Natural killer cell treated with Interleukin-12 subunit alpha and Interleukin-12 subunit beta and Interleukin-15 and Interleukin-18, amount 100 ng/mL, for 72 hours (primary cell): Measurements from ENCODE around the gene HINFP. TPM values are rescaled to one million over a fixed set of nuclear protein-coding genes. Genes with fewer than 3 reads are reported as not detected.
"Not testable (repeated sequence)": the region's sequence is repeated elsewhere in the genome, so short reads cannot be mapped to it uniquely, and the experiment has no call there.

ENCODE experiments used
- ATAC-seq, 2 donors: fragments of 150-1000 bp; cut with Tn5 transposase in 1 of 2; sonication (Bioruptor Pico), chemical (Tn5 transposase) in 1 of 2; 2 replicates each; pipeline ENCODE4 v1.10.0; 2021
- DNase-seq: peaks from one replicate; pipeline ENCODE4 v3.0.0; 2022; ENCODE audit warnings: low spot score
- H3K27ac Mint-ChIP-seq, 2 donors: 1 replicate in 1 of 2; 2 replicates in 1 of 2; pipeline ENCODE4 v1.8.0; 2022; ENCODE audit warnings: mixed read lengths in 2 of 2, mild to moderate bottlenecking in 1 of 2, moderate library complexity in 1 of 2
- H3K27me3 Mint-ChIP-seq, 2 donors: 1 replicate in 1 of 2; 2 replicates in 1 of 2; pipeline ENCODE4 v1.8.0; 2022; ENCODE audit warnings: mixed read lengths in 2 of 2
- H3K36me3 Mint-ChIP-seq: one replicate; pipeline ENCODE4 v1.8.0; 2022; ENCODE audit warnings: mixed read lengths
- H3K4me1 Mint-ChIP-seq, 2 donors: 1 replicate in 1 of 2; 2 replicates in 1 of 2; pipeline ENCODE4 v1.8.0; 2022; ENCODE audit warnings: low read depth in 2 of 2, mixed read lengths in 2 of 2, mild to moderate bottlenecking in 1 of 2
- H3K4me3 Mint-ChIP-seq: one replicate; pipeline ENCODE4 v1.8.0; 2022; ENCODE audit warnings: mixed read lengths
- H3K9me3 Mint-ChIP-seq: 2 replicates; pipeline ENCODE4 v1.8.0; 2022; ENCODE audit warnings: mixed read lengths
- total RNA-seq, 2 donors: library from RNA; stranded (reverse); gene quantifications; one replicate each; pipeline ENCODE4 v1.2.3, GENCODE V29; 2022

The HINFP gene
- total RNA-seq, 2 donors from 2014 or later: 33.4 to 49.5 TPM

DNA sequence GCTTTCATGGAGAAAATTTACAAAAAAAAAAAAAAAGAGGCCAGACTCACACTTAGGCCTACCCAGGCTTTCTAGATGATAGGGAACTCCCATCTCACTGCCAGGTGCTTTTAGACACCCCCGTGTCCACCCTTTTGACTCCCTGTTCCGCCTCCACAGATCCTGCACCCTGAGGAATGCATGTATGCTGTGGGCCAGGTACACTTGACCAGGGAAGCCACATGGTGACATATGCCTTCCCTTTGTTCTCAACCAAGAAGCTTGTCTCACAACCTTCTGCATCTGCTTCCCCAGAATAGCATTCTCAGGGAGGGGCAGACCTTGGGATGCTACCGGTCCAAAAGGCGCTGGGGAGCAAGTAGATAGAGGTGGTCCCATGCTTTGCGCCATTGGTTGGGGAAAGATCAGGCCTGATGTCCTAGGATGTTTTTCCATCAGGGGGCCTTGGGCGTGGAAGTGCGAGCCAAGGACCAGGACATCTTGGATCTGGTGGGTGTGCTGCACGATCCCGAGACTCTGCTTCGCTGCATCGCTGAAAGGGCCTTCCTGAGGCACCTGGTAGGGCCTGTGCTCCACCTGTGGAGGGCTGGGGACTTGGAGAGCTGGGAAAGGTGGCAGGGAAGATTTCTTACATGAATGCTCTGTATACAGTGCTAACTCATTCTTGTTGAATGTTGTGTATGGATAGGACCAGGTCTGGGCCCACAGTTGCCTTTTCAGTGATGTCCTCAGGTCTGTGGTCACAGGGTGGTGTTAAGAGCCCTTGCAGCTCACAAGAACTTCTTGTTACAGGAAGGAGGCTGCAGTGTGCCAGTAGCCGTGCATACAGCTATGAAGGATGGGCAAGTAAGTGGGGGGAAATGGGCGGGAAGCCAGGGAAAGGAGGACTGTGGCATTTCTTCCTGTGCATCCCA lies 29.2 kb upstream of the HINFP start:
- Mint-ChIP-seq H3K9me3 (no peaks in the 10 kb centered on the region), H3K27ac (peak overlapping the region; percentile 59 to 93), H3K4me1 (peaks cover 32 to 44% of the 10 kb centered on the region in 2 donors), H3K27me3 (no peaks in the 10 kb centered on the region), H3K4me3 (peak overlapping the region; percentile 91), H3K36me3 (peaks cover 16% of the 10 kb centered on the region)
- DNase-seq (no peak), ATAC-seq (no peak)

DNA sequence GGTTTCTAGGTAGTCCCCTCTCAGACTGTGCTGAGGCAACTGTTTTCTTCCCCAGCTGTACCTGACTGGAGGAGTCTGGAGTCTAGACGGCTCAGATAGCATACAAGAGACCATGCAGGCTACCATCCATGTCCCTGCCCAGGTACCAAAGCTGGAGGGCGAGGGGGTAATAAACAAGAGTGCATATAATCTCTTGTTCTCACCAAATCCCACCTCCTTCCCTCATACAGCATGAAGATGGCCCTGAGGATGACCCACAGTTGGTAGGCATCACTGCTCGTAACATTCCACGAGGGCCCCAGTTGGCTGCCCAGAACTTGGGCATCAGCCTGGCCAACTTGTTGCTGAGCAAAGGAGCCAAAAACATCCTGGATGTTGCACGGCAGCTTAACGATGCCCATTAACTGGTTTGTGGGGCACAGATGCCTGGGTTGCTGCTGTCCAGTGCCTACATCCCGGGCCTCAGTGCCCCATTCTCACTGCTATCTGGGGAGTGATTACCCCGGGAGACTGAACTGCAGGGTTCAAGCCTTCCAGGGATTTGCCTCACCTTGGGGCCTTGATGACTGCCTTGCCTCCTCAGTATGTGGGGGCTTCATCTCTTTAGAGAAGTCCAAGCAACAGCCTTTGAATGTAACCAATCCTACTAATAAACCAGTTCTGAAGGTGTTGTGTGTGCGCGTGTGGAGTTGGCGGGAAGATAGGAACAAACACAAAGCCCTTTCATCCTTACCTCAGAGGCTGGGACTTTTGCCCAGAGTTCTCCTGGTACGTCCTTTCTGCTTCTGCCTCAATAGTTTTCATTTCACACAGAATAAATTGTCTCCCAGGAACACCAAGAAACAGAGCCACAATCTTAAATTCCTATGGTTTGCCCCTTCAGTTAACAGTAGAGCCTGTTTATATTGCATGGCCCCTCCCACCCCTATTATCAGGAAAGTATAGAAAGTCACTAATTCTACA lies 28.2 kb upstream of the HINFP start:
- Mint-ChIP-seq H3K27me3 (no peaks in the 10 kb centered on the region), H3K4me3 (peak overlapping the region; percentile 91), H3K27ac (peak overlapping the region; percentile 92 to 93), H3K4me1 (peaks cover 32 to 39% of the 10 kb centered on the region in 2 donors), H3K36me3 (peaks cover 21% of the 10 kb centered on the region), H3K9me3 (no peaks in the 10 kb centered on the region)
- DNase-seq (no peak), ATAC-seq (no peak)

DNA sequence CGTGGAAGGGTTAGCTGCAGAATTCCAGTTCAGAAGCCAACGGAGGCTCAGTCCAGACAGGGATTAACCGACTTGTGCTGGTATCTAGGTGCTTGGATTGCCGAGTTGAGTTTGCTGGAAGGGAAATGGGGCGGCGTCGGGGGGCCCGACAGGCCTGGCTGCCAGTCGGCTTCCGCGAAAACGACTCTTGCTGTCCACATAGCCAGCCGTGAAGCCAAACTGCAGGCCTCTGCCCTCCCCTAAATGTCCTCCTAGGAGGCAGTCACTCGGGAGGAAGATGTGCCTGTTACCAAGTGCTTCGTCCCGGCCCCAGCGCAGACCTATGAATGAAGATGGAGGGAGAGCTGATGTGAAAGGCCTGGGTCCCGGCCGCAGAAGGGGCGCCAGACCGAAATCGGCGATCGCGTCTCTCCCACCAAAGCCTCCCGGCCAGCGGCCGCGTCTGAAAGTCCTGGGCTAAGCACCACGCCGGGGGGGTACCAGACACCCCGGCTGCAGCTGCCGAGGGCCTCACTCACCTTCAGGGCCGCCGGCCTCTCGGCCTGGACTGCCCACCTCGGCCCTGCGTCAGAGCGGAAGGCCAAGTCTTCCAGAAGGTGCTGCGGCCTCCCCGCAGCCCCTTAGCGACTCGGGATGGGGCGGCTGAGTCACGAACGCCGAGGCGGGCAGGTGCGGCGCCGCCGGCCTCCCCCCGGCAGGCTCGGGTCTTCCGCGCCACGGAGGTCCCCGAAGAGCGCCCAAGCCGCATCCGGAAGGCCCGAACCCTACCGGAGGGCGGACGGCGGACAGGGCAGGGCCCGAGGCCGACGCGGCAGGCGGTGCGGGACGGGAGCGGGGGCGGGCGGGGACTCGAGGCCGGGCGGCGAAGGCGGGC lies 27.2 kb upstream of the HINFP start:
- ATAC-seq (peak; percentile 15 to 20), DNase-seq (no peak)
- no peaks in the 10 kb centered on the region for H3K27me3 Mint-ChIP-seq
- peaks cover 32 to 39% of the 10 kb centered on the region in 2 donors for H3K4me1 Mint-ChIP-seq
- H3K9me3 Mint-ChIP-seq: no peaks in the 10 kb centered on the region
- H3K27ac Mint-ChIP-seq: peak overlapping the region; percentile 92 to 93
- H3K4me3 Mint-ChIP-seq: peak overlapping the region; percentile 91
- peaks cover 29% of the 10 kb centered on the region for H3K36me3 Mint-ChIP-seq

DNA sequence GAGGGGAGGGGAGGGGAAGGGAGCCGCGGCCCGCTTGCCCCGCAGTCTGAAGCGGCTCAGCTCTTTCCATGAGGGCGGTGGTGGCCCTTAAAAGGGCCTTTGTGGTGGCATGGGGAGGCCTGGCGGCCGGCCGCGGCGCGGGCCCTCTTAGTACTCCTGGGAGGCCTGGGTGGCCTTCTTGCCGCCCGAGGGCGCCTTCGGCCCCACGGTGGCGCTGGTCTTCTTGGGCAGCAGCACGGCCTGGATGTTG lies 26.6 kb upstream of the HINFP start:
- DNase-seq (peak; percentile 77), ATAC-seq (peak; percentile 64 to 69)
- Mint-ChIP-seq H3K4me3 (peak overlapping the region; percentile 91), H3K4me1 (peaks cover 33 to 39% of the 10 kb centered on the region in 2 donors), H3K36me3 (peaks cover 29% of the 10 kb centered on the region), H3K27ac (peak overlapping the region; percentile 92 to 93), H3K27me3 (no peaks in the 10 kb centered on the region), H3K9me3 (no peaks in the 10 kb centered on the region)

DNA sequence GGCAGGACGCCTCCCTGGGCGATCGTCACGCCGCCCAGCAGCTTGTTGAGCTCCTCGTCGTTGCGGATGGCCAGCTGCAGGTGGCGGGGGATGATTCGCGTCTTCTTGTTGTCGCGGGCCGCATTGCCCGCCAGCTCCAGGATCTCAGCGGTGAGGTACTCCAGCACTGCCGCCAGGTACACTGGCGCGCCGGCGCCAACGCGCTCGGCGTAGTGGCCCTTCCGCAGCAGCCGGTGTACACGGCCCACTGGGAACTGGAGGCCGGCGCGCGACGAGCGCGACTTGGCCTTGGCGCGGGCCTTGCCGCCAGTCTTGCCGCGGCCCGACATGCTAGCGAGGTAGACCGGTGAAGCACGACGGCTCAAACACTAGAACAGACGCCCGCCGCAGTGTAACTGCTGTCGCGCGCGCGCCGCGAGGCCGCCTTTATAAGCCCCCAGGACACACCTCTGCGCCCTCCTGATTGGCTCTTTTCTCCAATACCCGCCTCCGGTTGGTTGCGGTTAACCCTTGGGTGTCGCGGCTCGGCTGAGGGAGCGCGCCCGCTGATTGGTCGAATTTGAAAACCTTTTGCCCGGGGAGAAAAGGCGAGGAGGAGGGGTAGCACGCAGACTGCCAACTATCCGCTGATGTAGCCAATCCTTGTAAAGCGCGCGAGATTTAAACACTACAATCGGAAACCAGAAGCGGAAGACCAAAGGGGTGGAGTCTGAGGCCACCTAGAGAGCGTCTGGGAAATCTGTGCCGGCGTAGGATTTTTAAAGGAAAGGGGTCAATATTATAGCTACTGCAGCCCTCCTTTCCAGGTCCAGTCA lies 26.1 kb upstream of the HINFP start:
- ATAC-seq: peak; percentile 91 to 93
- Mint-ChIP-seq H3K27ac (peak overlapping the region; percentile 92 to 93), H3K4me3 (peak overlapping the region; percentile 91), H3K27me3 (no peaks in the 10 kb centered on the region), H3K9me3 (no peaks in the 10 kb centered on the region), H3K36me3 (peaks cover 33% of the 10 kb centered on the region), H3K4me1 (peaks cover 38 to 41% of the 10 kb centered on the region in 2 donors)
- DNase-seq: peak; percentile 100

DNA sequence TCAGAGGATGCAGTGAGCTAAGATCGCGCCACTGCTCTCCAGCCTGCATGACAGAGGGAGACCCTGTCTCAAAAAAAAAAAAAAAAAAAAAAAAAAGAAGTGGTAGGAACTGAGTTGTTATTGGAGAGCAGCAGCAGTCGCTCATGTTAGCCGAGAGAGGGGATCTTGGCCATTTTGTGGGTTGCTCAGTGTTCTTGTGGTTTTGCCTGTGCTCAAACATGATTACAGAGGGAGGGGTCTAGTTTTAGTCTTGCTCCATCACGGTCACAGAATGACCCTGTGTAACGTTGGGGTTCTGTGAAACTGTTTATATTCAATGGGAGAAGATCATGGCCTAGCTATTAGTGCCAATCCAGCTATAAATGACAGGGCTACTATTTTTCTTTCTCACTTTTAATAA lies 21.7 kb upstream of the HINFP start:
- Mint-ChIP-seq H3K36me3 (peaks cover 27% of the 10 kb centered on the region), H3K27ac (peak overlapping the region; percentile 95 to 99), H3K9me3 (no peaks in the 10 kb centered on the region), H3K4me3 (peak overlapping the region; percentile 92), H3K4me1 (peaks cover 38% of the 10 kb centered on the region in 2 donors), H3K27me3 (no peaks in the 10 kb centered on the region)
- no peak for ATAC-seq
- DNase-seq: no peak

DNA sequence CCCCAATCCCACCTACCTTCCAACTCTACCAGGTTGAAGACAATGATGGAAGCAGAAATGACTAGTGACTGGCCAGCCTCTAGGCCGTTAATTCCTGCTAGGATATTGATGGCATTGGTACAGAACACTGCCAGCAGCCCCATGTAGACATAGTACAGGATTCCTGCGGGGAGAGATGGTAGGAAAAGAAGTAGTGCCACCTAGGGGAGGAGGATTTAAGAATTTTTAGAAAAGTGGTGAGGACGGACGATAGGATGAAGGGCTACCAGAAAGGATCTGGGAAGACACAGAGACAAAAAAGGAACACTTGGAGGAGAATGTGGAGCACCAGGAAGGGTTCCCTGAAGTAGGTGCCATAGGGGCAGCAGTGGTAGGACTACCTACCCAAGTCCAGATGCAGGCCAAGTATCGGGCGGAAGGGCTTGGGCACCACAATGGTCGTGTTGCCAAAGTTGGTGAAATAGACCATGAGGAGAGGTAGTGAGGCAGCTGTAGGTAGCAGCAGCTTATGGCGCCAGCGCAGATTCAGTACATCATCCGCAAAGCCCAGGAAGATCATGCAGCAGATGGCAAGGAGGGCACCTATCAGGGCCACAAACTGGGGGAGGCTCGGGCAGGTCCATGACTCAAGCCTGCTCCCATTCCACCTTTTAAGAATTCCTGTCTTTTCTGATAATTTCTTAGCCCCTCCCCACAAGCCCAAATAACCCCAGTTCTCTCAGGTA lies 21.0 kb upstream of the HINFP start:
- H3K4me3 Mint-ChIP-seq: peak overlapping the region; percentile 92
- peak overlapping the region; percentile 95 to 99 for H3K27ac Mint-ChIP-seq
- no peaks in the 10 kb centered on the region for H3K9me3 Mint-ChIP-seq
- ATAC-seq (no peak), DNase-seq (no peak)
- H3K4me1 Mint-ChIP-seq: peaks cover 32 to 35% of the 10 kb centered on the region in 2 donors
- no peaks in the 10 kb centered on the region for H3K27me3 Mint-ChIP-seq
- H3K36me3 Mint-ChIP-seq: peaks cover 27% of the 10 kb centered on the region

DNA sequence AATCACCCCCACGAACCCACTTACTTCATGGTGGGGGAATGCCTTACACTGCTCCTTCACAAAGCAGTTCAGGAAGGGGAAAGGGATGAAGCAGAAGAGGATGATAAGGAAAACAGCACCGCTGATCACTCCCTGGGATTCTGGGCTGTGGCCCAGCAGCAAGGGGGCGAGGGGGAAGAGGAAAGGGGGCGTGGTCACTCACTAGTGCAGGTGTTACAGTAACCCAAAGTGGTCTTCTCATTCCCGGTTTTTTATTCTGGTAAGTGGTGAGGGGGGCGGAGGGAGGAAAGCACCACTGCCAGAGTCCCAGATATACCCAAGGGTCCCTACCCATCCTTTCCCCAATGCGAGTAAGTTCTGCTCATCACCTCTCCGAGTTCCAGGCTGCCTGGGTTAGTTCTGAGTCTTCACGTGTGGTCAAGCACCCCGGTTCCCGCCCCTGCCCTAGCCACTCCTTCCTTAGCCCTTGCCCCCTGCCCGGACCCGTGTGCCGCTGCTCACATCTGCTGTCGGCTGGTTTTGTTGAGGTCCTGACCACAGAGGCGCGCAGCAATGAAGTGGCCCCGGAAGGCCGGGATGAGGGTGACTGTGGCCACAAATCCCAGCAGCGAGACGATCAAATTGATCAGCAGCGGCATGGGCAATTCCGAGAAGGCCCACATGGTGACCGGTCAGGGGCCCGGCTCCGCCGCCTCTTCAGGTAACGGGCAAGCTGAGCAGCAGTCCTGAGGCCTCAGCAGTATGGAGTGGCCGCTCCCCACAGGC lies 20.2 kb upstream of the HINFP start:
- H3K4me3 Mint-ChIP-seq: peak overlapping the region; percentile 92
- H3K36me3 Mint-ChIP-seq: peaks cover 27% of the 10 kb centered on the region
- ATAC-seq: peak; percentile 66 to 72
- H3K4me1 Mint-ChIP-seq: peaks cover 27 to 31% of the 10 kb centered on the region in 2 donors
- peak; percentile 68 for DNase-seq
- H3K27me3 Mint-ChIP-seq: no peaks in the 10 kb centered on the region
- H3K9me3 Mint-ChIP-seq: no peaks in the 10 kb centered on the region
- H3K27ac Mint-ChIP-seq: peak overlapping the region; percentile 95 to 99

DNA sequence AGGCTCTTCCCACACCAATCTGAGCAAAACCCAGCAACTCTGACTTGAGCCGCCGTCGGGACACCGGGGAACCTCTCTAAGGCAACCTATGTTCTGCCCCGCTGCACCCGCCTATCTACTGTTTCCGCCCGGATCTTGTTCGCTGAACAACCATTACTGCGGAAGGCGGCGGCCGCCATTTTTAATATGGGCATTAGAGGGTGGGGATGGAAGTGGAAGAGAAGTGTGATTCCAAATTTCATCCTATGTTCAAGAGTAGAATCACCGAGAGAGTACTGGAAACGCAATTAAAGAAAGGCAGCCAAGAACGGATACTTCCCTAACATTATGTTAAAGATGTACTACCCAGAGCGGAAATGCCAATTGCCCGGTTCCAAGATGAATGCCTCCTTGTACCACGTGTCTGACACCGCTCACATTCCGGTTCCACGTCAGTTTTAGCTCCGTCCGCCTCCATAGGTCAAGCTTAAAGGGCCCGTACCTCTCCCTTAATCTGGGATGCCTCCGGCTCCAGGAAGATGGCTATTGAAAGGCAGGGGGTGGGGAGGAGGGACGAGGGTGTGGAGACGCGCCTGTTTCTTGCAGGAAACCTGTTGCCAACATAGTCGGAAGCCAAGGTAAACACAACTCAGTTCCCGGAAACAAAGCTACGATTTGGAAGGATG lies 19.5 kb upstream of the HINFP start, which contains the start of gene DPAGT1:
TSS of gene DPAGT1 (minus strand) at position 95 of the 665 bp plus-strand sequence. CDS start 198 bp downstream, outside the sequence.
- Mint-ChIP-seq H3K4me1 (peaks cover 31 to 33% of the 10 kb centered on the region in 2 donors), H3K27ac (peak within 1 kb of the TSS; percentile 95 to 99), H3K9me3 (no peaks in the 10 kb centered on the region), H3K27me3 (no peaks in the 10 kb centered on the region), H3K4me3 (peak within 1 kb of the TSS; percentile 92), H3K36me3 (peaks cover 22% of the 10 kb centered on the region)
- DNase-seq (peak; percentile 88), ATAC-seq (peak; percentile 90 to 94)

DNA sequence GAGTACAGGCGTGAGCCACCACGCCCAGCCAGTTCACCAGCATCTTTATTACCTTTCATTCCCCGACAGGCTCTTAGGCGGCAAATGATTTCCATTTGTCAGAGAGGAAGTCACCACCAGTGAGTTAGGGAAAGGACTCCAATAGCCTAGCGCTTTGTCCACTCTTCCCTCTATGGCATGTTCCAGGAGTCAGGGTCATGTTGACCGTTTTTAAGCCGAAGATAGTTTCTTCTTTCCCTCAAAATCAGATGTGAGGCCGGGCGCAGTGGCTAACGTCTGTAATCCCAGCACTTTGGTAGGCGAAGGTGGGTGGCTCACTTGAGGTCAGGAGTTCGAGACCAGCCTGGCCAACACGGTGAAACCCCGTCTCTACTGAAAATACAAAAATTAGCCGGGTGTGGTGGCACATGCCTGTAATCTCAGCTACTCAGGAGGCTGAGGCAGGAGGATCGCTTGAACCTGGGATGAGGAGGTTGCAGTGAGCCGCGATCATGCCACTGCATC lies 18.2 kb upstream of the HINFP start:
- not testable (repeated sequence) for H3K27me3 Mint-ChIP-seq, H3K9me3 Mint-ChIP-seq, H3K4me3 Mint-ChIP-seq, DNase-seq, ATAC-seq
- H3K27ac Mint-ChIP-seq: peak overlapping the region in 1 of 2 donors; percentile 95
- peaks cover 15% of the 10 kb centered on the region for H3K36me3 Mint-ChIP-seq
- peaks cover 33 to 37% of the 10 kb centered on the region in 2 donors for H3K4me1 Mint-ChIP-seq

DNA sequence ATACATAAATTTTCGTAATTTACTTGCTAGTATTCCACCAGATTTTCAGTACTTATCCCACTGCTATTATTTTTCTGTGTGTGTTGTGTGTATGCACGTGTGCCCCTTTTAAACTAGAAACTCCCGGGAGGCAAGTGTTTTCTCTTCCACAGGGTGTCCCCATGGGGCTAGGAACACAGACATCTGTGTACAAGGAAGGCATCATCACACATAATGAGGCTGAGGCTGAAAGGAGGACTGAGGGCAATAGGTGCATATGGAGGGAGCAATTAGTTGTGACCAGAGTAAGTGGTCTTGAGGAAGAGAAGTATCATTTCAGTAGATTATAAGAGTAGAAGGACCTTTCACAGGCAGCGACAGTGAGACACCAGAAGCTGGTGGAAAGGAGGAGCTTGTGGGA lies 17.6 kb upstream of the HINFP start:
- H3K4me1 Mint-ChIP-seq: peaks cover 39 to 43% of the 10 kb centered on the region in 2 donors

More for the DNA sequence above, 17.6 kb upstream of the HINFP start:
- peaks cover 9% of the 10 kb centered on the region for H3K36me3 Mint-ChIP-seq
- ATAC-seq (no peak), DNase-seq (no peak)
- H3K4me3 Mint-ChIP-seq: no peak overlapping the region
- peak overlapping the region in 1 of 2 donors; percentile 95 for H3K27ac Mint-ChIP-seq
- no peaks in the 10 kb centered on the region for H3K9me3 Mint-ChIP-seq
- H3K27me3 Mint-ChIP-seq: no peaks in the 10 kb centered on the region
